ENCODE data around the gene MEGF11. TPM values are rescaled to one million over a fixed set of nuclear protein-coding genes. Genes with fewer than 3 reads are reported as not detected.
A peak's percentile ranks its signal among the peaks of the same experiment; 100 is the strongest.

The MEGF11 gene
- total RNA-seq, 2 experiments from 2014 or later: 3.3 to 6.8 TPM

DNA sequence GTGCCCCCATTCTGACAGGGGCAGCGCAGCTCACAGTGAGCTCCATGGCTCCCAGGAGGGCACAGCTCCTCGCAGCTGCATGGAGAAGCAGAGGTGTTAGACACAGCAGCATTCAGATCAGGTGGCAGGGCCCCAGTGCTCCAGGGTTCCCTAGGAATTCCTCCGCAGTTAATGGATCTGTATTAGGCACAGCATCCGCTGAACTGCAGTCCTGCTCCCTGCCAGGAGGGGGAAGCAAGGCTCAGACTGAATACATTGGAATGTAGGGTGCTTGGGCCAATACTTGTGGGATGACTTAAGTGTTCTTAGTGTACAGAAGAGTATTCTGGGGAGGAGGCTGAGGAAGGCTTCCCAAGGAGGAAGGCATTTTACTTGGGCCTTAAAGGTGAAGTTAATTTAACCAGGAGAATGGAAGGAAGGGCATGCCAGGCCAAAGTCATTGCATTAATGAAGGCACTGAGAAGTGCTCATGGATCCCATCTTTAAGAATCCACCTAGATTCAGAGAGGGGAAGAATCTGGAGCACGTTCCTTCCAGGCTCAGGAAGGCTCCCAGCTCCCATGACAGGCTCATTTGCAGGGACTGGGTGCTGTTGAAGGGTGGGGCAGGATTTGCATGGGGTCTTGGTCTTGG lies 272.6 kb downstream of the MEGF11 start:
- POLR2A ChIA-PET: no interaction called here
- CTCF ChIA-PET (ENCODE audit: unreplicated experiment): interaction anchor here (0.5 to 1.9 kb wide), 2 partner anchors 21 to 370 kb away, joined by 4 to 5 read pairs; no protein-coding TSS in a partner anchor
- no peaks in the 10 kb centered on the region for H3K79me2 ChIP-seq (ENCODE audit: insufficient read depth, low read depth, low read length)
- H3K9me3 ChIP-seq (ENCODE audit: low read length): no peaks in the 10 kb centered on the region
- H3K4me2 ChIP-seq (ENCODE audit: low read length): no peak overlapping the region
- intact Hi-C loops (cut with micrococcal nuclease; ENCODE audit: unreplicated experiment): loop anchor here (5.0 kb wide), 1 partner anchor 369 kb away; the partner anchor contains the start of gene INTS14
- no peak overlapping the region for H3K4me3 ChIP-seq (ENCODE audit: low read depth, low read length, poor library complexity, severe bottlenecking)
- H3K36me3 ChIP-seq (ENCODE audit: insufficient read depth, low read length): no peaks in the 10 kb centered on the region
- H3K9me2 ChIP-seq (ENCODE audit: insufficient read depth, low read length): no peaks in the 10 kb centered on the region
- no TSS peak for BruUV-seq (replicated peaks)
- no peaks in the 10 kb centered on the region for H4K20me1 ChIP-seq (ENCODE audit: insufficient read depth, low read length)
- no peak overlapping the region for H3K27ac ChIP-seq (ENCODE audit: low read depth, low read length, poor library complexity, severe bottlenecking)
- DNase-seq (ENCODE audit: low spot score): peak; percentile 53
- H2AFZ ChIP-seq (ENCODE audit: low read length): no peak overlapping the region
- no peak for TF ChIP-seq EZH2phosphoT487 (IDR thresholded peaks at IDR 0.05; ENCODE audit: borderline replicate concordance, low read depth, low read length)
- TF ChIP-seq, protein P1, sequence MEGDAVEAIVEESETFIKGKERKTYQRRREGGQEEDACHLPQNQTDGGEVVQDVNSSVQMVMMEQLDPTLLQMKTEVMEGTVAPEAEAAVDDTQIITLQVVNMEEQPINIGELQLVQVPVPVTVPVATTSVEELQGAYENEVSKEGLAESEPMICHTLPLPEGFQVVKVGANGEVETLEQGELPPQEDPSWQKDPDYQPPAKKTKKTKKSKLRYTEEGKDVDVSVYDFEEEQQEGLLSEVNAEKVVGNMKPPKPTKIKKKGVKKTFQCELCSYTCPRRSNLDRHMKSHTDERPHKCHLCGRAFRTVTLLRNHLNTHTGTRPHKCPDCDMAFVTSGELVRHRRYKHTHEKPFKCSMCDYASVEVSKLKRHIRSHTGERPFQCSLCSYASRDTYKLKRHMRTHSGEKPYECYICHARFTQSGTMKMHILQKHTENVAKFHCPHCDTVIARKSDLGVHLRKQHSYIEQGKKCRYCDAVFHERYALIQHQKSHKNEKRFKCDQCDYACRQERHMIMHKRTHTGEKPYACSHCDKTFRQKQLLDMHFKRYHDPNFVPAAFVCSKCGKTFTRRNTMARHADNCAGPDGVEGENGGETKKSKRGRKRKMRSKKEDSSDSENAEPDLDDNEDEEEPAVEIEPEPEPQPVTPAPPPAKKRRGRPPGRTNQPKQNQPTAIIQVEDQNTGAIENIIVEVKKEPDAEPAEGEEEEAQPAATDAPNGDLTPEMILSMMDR (conservative IDR thresholded peaks at IDR 0.05; ENCODE audit: low read length): peak; percentile 81
- peaks cover 24% of the 10 kb centered on the region for H3K4me1 ChIP-seq (ENCODE audit: insufficient read depth, low read length, poor library complexity, severe bottlenecking)

DNA sequence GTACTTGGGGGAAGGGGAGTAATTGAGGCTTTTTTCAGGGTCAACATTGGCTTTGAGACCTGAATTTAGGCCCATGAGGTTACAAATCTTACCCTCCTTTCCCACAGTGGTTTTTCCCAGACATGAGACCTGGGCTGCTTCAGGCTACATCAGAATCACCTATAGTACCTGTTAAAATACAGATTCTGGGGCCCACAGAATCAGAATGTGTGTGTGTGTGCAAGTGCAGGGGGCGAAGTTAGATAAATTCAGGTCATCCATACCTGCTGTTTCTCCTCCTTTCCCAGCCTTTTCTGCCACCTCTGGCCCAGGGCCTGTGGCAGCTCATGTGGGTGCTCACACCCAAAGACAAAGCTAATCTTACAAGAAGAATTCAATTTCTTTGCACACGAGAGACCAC lies 273.7 kb downstream of the MEGF11 start:
- TF ChIP-seq EZH2phosphoT487 (IDR thresholded peaks at IDR 0.05; ENCODE audit: borderline replicate concordance, low read depth, low read length): no peak
- TF ChIP-seq, protein P1 (conservative IDR thresholded peaks at IDR 0.05; ENCODE audit: low read length): no peak
- intact Hi-C loops (cut with micrococcal nuclease; ENCODE audit: unreplicated experiment): loop anchor here (5.0 kb wide), 1 partner anchor 368 kb away; the partner anchor contains the start of gene INTS14
- BruUV-seq (replicated peaks): no TSS peak

DNA sequence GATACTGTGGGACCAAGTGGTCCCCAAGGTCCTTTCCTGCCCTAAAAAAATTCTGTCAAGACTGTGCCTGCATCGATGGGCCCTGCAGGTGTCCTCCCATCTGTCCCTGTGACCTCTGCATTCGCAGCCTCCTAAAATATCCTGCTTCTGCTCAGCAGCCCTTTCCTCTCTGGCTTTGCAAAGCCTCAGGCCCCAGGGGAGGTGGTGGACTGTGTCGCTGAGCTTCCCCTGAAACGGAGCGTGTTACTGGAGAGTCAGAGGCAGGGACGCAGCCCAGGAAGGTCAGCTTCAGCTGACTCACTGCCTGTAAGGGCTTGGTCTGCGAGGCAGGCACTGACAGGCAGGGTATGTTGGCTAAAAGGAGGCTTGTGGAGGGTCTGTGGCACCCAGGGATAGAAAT lies 274.2 kb downstream of the MEGF11 start:
- no peaks in the 10 kb centered on the region for H3K9me3 ChIP-seq (ENCODE audit: low read length)
- H2AFZ ChIP-seq (ENCODE audit: low read length): no peak overlapping the region
- H3K4me1 ChIP-seq (ENCODE audit: insufficient read depth, low read length, poor library complexity, severe bottlenecking): peaks cover 24% of the 10 kb centered on the region
- no TSS peak for BruUV-seq (replicated peaks)
- no peak overlapping the region for H3K27ac ChIP-seq (ENCODE audit: low read depth, low read length, poor library complexity, severe bottlenecking)
- H3K79me2 ChIP-seq (ENCODE audit: insufficient read depth, low read depth, low read length): no peaks in the 10 kb centered on the region
- H4K20me1 ChIP-seq (ENCODE audit: insufficient read depth, low read length): no peaks in the 10 kb centered on the region
- POLR2A ChIA-PET: interaction anchor here (1.2 to 1.4 kb wide), 2 partner anchors 15 to 312 kb away, joined by 3 to 4 read pairs; no protein-coding TSS in a partner anchor
- no peaks in the 10 kb centered on the region for H3K9me2 ChIP-seq (ENCODE audit: insufficient read depth, low read length)
- H3K4me2 ChIP-seq (ENCODE audit: low read length): peak overlapping the region; percentile 30
- no peak for TF ChIP-seq EZH2phosphoT487 (IDR thresholded peaks at IDR 0.05; ENCODE audit: borderline replicate concordance, low read depth, low read length)
- TF ChIP-seq, protein P1 (conservative IDR thresholded peaks at IDR 0.05; ENCODE audit: low read length): no peak
- intact Hi-C loops (cut with micrococcal nuclease; ENCODE audit: unreplicated experiment): no loop called here
- DNase-seq (ENCODE audit: low spot score): peak; percentile 49
- H3K4me3 ChIP-seq (ENCODE audit: low read depth, low read length, poor library complexity, severe bottlenecking): no peak overlapping the region
- H3K36me3 ChIP-seq (ENCODE audit: insufficient read depth, low read length): no peaks in the 10 kb centered on the region
- CTCF ChIA-PET (ENCODE audit: unreplicated experiment): interaction anchor here (0.6 kb wide), 1 partner anchor 305 kb away, joined by 3 read pairs; no protein-coding TSS in a partner anchor

More for the DNA sequence above, 273.7 kb downstream of the MEGF11 start:
- Histone ChIP-seq H3K4me3 (ENCODE audit: low read depth, low read length, poor library complexity, severe bottlenecking) (no peak overlapping the region), H3K9me2 (ENCODE audit: insufficient read depth, low read length) (no peaks in the 10 kb centered on the region), H3K4me2 (ENCODE audit: low read length) (no peak overlapping the region), H3K27ac (ENCODE audit: low read depth, low read length, poor library complexity, severe bottlenecking) (no peak overlapping the region), H3K36me3 (ENCODE audit: insufficient read depth, low read length) (no peaks in the 10 kb centered on the region), H4K20me1 (ENCODE audit: insufficient read depth, low read length) (no peaks in the 10 kb centered on the region), H3K79me2 (ENCODE audit: insufficient read depth, low read depth, low read length) (no peaks in the 10 kb centered on the region), H3K9me3 (ENCODE audit: low read length) (no peaks in the 10 kb centered on the region), H3K4me1 (ENCODE audit: insufficient read depth, low read length, poor library complexity, severe bottlenecking) (peaks cover 24% of the 10 kb centered on the region), H2AFZ (ENCODE audit: low read length) (no peak overlapping the region)
- ChIA-PET CTCF (ENCODE audit: unreplicated experiment) (no interaction called here), POLR2A (interaction anchor here (0.6 to 1.4 kb wide), 4 partner anchors 16 to 395 kb away, joined by 3 to 5 read pairs (median 4); no protein-coding TSS in a partner anchor)
- DNase-seq (ENCODE audit: low spot score): no peak
